Tibial nerve (tissue), 3 donors: ENCODE results near the gene STX8.

ENCODE experiments used
- CTCF ChIP-seq, 5 experiments: fragments of 200-600 bp in 3 of 5; fragments of 450-650 bp in 2 of 5; sonication (generic) in 3 of 5; IDR thresholded peaks; one replicate each; pipeline ENCODE4 v1.5.1; 2016 to 2019; ENCODE audit warnings: antibody characterized with exemption in 5 of 5, mild to moderate bottlenecking in 3 of 5, moderate library complexity in 2 of 5
- POLR2A ChIP-seq, 2 donors: fragments of 450-650 bp; IDR thresholded peaks; one replicate each; pipeline ENCODE4 v1.6.1; 2017; ENCODE audit warnings: antibody characterized with exemption in 2 of 2, mild to moderate bottlenecking in 2 of 2, moderate library complexity in 2 of 2

GRCh38 chr17:9321890-9322289, 253.7 kb downstream of the STX8 start:
- no peak for TF ChIP-seq CTCF (IDR thresholded peaks at IDR 0.05)
- no peak for TF ChIP-seq POLR2A (IDR thresholded peaks at IDR 0.05)
